ENCODE results near the gene UCK2.

Gene UCK2

DNA sequence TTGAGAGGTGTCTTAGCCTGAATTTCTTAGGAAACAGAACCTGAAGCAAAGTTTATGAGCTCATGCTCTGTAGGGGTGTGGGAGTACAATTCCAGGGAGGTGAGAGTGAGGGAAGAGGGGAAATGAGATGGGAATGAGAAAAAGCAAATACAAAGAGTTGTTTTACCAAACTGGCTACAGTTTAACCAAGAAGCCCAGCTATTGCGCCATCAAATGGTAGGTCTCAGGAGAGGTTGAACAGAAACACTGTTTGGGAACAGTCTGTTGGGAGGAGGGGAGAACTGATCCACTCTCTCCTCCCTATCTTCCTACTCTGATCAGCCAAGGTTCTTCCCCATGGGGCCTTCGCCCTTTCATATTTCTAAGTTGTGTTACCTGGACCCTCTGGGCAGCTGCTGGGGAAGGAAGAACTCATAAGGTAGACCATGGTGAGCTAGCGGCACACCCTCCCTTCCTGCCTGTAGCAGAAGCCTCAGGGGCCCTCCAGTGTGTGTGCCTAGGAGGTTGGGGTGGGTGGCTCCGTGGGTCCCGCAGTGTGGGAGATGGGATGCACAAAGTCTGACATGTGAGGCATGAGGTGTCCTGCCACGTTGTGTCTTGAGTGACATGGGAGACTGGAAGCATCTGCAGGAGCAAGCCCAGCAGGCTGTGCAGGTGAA lies 120.5 kb downstream of the UCK2 start:
- no peak for DNase-seq

DNA sequence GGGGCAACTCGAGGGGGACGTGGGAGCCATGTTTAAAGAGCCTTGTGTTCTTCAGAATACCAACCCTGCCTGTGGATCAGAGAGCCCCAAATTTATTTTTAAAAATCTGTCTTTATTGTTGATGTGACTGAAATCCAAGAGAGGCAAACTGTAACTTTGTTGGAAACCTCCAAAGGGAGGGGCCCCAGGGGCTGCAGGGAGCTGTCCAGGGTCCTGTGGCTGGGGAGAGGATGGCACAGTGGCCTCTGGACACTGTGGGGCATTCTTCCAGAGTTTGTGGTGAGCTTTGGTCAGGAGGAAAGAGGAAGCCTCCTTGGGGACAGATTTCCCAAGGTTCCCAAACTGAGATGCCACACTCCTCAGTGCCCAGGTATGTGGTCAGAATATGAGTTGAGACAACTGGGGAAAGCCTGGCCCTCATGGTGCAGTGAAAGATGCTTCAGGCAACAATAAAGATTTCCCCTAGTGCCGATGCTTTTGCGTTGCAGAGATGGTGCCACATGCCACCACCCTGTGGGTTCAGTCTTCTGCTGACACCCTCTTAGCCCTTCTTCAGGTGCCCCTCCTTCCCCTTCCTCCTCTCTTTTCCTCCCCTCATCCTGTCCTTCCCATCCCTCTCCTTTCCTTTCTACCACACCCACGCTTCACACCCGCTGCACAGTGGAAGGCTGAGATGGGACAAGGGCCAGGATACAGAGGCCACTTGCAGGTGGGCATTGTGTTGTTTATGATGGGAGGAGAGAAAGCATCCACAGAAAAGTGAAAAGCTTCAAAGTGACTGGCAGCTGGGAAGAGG lies 122.1 kb downstream of the UCK2 start:
- no peak for DNase-seq

DNA sequence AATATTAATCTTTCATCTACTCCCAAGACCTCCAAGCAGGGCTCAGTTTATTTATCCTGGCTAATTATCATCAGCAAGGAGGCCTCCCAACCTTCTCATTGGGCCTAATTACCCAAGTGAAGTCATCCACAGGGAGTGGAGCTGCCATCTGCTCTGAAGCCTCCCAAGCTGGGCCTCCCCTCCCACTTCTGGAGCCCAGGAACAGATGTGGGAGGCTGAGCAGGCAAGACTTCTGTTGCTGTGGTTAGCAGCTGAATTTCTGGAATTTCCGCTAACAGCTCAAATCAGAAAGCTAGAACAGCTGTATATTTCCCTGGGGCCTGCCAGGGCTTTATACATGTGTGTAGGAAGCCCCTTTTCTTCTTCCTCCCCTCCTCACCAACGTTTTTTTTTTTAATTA lies 127.5 kb downstream of the UCK2 start:
- no peak for DNase-seq

DNA sequence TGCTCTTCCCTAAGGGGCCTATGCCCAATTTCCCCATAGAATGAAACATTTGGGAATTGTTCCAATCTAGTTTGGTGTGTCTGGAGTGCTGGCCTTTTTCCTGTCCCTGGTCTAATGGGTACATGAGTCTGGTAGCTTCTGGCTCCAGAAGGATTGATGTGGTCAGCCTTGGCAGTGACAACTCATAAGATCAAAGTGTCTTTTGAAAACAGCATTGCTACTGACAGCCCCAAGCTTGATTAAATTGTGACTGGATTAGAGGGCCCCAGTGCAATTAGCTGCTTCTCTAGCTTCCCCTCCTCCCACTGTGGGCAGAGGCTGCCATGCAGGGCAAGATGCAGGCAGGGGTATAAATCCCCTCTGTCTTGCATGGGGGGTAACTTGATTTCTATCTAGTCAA lies 130.9 kb downstream of the UCK2 start:
- no peak for DNase-seq

DNA sequence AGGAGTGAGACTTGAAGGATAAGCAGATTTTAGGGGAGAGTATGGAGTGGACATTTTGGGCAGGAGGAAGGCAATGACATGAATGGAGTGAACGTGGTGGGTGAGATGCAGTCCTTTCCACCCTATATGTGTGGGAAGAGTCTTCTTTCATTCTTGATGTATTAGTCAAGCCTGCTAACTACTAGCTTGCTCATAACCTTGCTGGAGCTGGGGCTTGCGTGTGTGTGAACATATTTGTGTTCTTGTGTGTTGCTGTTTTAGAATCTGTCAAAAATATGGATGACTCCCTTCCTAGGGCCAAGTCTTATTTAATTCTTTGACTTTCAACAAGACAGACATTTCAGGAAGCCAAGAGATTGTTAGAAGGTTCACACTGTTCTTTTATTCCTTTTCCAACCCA lies 132.7 kb downstream of the UCK2 start:
- no peak for DNase-seq

DNA sequence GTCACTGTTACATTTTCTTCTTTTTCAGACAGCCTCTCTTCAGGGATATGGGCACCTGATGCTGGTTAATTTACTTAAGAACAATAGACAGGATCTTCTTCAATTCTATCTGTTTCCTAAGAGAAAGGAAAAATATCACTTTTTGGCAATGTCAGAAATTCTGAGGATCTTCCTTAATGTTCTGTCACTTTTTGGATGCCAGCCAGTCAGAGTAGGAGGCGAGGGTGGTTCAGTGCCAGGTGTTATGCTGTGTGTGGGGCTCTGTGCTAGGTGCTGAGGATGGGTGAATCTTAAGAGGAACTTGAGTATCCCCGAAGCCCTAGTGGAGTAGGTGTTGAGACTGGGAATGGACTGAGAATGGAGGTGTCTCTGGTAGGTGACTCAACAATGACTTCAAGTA lies 133.5 kb downstream of the UCK2 start:
- no peak for DNase-seq
